NCI-H748 treated with DMSO at 0.1 percent for 48 hours (cell line): Measurements from ENCODE around the gene GPBAR1.

Experiments
- DNase-seq: peaks from one replicate; lab custom pipeline; 2025; lab: John Stamatoyannopoulos, UW

The GPBAR1 gene

DNA sequence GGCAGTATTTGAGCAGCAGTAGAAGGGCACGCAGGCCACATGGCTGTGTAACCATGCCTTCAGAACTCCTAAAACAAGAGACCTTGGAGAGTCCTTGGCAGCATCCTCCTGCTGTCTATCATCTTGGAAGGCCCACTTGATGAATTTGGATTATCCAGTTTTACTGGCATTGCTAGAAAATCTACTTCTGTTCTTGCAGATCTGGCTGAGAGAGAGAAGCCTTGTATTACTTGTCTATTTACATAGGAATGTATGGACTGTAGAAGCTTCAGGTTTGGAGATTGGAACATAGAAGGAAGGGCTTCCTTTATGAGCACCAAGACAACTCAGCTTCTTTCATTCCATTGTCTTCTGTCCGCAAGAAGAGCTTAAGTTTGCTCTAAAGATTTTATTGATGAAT is 16.1 kb upstream of the GPBAR1 start:
- DNase-seq: no peak

DNA sequence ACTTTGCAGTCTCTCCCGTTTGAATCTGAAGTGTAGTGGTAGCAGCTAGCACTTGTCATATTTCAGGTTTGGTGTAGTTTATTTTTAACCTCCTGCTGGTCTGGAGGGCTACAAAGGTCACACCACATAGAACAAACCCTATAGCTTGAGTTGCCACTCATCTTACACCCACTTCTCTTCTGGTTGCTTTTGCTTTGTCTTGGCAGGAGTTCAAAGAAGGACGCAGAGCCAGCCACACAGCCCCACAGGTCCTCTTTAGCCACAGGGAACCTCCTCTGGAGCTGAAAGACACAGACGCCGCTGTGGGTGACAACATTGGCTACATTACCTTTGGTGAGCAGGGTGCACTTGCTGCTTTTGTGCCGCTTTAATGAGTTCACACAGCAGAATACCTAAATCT is 15.6 kb upstream of the GPBAR1 start:
- no peak for DNase-seq

DNA sequence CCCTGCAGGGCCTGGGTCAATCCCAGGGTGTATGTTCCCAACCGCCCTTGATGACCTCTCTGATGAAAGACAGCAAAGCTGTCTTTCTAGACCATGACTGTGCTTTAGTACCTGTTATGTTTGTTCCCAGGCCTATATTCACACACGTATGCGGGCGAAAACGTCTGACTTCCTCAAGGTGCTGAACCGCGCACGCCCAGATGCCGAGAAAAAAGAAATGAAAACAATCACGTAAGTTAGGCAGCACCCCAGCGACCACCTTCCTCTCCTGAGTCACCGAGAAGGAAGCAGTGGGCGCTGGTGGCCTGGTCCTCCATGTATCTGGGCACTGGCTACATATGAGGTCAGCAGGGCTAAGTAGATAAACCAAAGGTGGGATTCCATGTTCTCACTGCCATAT is 11.1 kb upstream of the GPBAR1 start:
- DNase-seq: no peak

DNA sequence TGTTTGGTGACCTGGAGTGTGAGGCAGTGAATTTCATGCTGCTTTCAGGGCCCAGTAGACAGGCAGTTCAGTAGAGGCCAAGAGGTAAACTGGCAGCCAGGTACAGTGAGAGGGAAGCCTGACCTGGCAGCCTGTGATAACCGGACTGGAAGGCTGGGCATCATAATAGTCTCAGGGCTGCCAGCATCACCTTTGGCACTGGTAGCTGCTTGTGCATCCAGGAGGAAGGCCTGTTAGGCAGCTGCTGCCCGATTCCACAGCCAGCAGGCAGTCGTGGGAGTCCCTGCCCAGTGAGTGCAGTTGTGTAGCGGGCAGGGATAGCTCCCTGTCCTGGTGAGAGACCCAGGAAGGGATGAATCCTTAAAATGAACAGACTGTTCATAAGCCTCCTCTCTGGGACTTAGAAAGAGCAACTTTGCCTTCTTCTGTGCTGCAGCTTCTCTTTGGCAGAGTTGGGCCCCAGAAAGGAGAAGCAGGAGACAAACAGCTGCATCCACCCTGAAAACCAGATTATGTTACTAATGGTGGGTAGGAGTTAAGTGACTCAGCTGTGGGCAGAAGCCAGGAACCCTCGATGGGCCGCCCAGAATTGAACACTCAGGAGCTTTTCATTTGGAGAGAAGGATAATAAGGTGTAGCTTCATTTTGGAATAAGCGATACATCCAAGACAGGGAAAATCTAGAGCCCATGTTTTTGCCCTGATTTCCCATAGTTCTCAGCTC is 8.1 kb upstream of the GPBAR1 start:
- DNase-seq: no peak

GRCh38 chr2:218253232-218253625 is 7.6 kb upstream of the GPBAR1 start:
- no peak for DNase-seq

GRCh38 chr2:218255446-218255845 is 5.4 kb upstream of the GPBAR1 start:
- no peak for DNase-seq

- DNase-seq: no peak
Observed at GRCh38 chr2:218256612-218257350, 4.0 kb upstream of the GPBAR1 start.

- DNase-seq: no peak
Observed at GRCh38 chr2:218257390-218257981, 3.3 kb upstream of the GPBAR1 start.

- no peak for DNase-seq
Observed at GRCh38 chr2:218259099-218259961, 1.5 kb upstream of the GPBAR1 start.

DNA sequence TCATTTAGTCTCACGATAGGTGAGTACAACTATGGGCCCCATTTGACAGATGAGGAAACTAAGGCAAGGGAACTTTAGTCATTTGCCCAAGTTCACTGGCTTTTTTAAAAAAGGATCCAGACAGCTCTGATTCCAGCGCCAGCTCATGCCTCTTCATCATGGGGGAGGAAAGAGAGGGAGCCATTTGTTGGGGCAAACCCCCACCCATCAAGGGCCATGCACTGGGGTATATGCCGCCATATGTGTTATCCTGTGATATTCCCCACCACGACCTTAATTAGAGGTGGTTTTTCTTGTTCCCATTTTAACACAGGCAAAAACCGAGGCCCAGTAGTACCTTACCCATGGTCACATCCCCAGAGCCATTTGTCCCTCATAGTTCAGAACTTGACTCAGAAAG is 649 bp upstream of the GPBAR1 start:
- no peak for DNase-seq

GRCh38 chr2:218261423-218262236 is 815 bp downstream of the GPBAR1 start:
- no peak for DNase-seq

DNA sequence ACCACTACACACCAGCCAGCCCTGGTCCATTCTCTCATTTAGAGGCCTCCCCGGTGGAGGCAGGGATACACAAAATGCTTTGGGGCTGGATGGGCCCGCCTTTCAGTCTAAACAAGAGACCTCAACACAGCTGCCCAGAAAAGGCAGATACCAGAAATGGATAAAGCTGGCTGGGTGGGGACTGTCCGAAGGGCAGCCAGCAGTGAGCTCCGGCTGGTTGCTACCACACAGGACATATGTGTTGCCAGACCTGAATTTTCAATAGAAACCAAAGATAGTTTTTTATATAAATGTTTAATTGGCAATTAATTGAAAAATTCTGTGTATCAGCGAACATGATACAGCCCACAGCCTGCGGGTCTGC is 1.4 kb downstream of the GPBAR1 start:
- no peak for DNase-seq

DNA sequence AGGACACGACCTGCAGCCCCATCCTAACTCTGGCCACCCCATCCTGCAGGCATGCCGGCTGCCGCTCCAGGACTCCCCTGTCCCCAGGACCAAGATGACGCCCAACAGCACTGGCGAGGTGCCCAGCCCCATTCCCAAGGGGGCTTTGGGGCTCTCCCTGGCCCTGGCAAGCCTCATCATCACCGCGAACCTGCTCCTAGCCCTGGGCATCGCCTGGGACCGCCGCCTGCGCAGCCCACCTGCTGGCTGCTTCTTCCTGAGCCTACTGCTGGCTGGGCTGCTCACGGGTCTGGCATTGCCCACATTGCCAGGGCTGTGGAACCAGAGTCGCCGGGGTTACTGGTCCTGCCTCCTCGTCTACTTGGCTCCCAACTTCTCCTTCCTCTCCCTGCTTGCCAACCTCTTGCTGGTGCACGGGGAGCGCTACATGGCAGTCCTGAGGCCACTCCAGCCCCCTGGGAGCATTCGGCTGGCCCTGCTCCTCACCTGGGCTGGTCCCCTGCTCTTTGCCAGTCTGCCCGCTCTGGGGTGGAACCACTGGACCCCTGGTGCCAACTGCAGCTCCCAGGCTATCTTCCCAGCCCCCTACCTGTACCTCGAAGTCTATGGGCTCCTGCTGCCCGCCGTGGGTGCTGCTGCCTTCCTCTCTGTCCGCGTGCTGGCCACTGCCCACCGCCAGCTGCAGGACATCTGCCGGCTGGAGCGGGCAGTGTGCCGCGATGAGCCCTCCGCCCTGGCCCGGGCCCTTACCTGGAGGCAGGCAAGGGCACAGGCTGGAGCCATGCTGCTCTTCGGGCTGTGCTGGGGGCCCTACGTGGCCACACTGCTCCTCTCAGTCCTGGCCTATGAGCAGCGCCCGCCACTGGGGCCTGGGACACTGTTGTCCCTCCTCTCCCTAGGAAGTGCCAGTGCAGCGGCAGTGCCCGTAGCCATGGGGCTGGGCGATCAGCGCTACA is 2.1 kb downstream of the GPBAR1 start:
- DNase-seq: no peak

DNA sequence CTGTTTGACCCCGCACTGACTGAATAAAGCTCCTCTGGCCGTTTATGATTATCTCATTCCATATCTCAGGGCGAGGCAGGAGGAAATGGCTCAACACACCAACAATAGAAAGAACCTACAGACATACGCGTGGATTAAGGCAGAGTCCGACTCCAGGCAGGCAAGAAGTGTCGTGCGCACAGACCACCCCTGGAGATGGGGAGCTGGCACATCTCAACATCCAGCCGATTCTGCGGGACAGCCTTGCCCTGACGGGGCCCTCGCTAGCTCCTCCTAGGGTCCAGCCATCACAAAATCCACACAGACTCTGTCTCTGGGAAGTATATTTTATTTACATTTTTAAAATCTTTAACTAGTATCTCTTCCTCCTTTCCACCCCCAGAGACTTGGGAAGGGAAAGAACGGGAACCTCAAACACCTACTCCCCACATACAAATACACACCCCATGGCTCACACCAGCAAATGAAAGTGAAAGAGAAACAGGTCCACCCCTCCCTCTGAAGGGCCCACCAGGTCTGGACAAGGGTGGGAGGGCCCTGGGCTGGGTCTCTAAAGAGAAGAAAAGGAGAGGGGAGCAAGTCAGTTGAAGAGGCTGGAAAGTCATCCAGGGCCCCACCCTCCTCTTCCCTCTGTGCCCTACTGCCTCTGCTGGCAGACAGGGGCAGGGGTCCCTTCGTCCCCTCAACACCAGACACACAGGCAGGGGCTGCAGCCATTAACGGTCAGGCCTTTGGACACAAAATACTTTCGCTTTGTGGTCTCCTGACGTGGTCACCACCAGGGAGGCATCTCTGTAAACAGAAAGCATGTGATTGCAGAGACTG is 3.2 kb downstream of the GPBAR1 start:
- DNase-seq: no peak

GRCh38 chr2:218264773-218265561 is 4.2 kb downstream of the GPBAR1 start:
- DNase-seq: no peak

DNA sequence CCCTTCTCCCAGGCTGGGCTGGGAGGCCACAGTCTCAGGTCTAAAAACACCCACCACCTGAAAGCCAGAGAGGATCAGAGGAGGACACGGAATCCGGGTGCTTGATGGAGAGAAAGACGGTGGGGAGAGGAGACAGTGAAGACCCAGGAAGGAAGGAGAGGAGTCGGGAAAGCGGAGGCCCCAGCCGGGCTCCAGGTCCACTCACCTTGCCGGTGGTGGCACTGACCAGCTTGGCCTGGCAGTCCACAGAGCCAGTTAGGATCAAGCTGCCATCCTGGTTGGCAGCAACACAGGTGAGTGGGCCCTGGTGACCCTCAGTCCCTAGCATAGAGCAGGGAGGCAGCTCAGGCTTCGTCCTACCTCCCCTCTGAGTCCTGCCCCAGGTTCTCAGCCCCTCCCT is 4.8 kb downstream of the GPBAR1 start:
- no peak for DNase-seq

GRCh38 chr2:218266316-218266979 is 5.6 kb downstream of the GPBAR1 start:
- no peak for DNase-seq

DNA sequence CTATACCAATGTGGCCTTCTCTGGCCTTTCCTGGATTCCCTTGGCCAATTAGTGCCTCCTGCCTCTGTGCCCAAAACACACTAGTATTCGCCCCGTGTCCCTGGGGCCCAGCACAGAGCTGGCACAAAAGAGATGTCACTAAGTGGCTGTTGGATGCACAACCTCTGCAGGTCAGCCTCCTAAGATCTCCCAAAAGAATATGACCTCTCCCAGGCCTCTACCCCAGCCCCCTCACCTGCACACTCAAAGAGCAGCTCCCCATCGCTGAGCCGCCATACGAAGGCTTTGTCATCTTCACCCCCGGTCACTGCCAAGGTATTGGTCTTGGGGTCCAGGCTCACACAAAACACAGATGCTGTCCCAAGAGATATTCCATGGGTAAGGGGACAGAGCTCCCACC is 6.4 kb downstream of the GPBAR1 start:
- no peak for DNase-seq
